ENCODE results near the gene PARD3.
"Not testable (repeated sequence)": the region's sequence is repeated elsewhere in the genome, so short reads cannot be mapped to it uniquely, and the experiment has no call there.

PARD3 gene

DNA sequence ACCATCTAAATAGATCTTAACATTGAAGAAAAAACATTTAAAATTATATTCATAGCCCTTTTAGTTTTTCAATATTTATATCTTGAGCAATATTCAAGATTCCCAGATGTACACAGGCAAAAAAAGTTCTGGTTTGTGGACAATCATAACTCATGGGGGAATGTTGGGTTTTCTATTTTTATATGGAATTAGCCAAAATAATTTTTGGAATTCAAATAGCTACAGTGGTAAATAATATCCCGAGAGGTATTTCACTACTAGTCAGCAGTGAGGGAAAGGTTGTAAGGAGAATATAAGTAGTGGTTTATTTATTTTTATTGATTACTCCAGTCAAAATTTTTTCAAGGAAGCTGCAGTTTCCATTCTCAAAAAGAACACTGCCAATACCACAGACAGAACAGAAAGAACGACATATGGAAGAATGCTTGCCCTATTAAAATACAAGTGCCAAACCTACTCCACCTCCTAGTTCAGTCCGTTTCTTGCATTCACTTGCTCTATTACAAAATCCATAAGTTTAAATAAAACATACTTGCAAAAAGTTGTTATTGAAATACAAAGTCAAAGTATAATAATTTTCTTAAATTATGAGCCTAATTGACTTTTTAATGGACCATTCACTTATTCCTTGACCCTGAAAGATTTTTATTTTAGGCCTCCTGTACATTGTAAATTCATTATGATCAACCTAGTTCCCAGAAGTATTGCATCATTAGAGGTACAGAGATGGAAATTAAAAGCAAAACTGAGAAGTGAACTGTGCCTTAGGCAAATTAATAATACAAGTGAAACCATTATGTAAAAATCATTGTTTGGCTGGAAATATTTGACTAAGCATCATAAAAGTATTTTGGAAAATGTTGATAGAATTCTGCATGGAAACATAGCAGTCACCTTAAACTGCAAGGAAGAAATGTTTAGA lies 533.2 kb downstream of the PARD3 start:
- DNase-seq: no peak

DNA sequence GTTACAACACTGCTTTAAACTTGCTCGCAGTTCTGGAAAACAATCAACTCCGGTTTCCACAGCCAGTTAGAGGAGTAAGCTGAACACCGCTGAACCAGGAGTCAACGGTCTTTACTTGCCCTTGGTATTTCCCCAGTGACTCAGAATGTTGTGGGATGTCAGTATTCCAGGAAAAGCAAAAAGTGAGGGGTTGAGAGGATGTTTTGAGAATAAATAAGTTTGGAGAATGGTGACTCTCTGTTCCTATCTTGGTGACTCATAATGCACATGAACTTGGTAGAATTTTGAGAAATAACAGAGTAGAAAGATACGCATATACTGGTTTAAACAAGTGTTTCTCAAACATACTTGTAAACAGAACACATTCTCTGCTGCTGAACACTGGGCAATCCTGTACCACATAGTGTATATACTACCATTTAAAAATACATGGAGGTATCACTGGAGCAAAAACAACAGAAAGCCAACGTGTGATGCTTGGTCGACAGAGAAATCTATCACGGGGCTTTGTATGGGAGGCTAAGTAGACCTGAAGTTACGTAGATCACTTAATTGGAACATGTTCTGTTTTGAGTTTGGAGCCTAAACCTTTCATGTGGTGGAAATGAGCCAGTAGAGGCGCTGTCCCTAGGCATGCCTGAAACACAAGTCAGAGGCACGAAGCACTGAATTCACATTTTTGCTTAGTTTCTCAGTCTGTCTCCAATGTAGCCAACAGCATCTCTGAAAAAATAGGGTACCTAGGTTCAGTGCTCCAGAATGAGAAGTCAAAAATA lies 534.3 kb downstream of the PARD3 start:
- DNase-seq: no peak

DNA sequence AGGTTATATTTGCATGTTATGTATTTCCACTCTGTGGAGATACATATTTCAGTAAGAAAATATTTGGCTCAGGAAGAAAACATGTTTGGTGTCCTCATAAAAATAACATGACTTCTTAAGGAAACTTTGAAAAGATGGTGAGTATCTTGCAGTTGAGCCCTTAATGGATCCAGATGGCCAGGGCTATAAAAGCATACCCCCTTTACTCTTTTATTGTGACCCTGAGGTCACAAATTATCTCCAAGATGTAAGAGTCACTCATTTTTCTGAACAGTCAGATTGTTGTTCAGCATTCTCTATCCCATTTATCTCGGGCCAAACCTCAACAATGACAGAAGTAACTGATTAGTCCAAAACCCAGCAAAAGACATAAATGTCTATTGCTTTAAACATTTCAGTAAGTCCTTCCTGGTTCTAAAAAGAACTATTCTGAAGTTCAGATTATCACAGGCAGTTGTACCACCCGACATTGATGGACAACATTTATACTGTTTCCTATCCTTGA lies 539.4 kb downstream of the PARD3 start:
- DNase-seq: no peak

DNA sequence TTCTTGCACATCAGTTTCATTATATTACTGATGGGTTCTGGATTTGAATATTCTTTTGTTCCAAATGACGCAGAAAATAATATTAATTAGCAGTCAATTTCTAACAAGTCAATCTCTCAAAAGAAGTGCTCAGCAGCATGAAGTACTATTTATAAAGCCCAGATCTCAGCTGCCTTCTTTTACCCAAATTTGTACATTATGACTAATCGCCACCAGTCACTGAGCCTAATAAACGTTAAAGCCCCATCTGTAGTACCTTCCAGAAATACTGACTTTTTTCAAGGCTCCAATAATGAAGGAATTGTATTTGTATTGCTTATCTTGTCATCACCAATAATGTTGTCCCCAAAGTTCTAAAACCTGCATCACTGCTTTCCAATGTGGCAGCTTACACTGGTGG lies 540.2 kb downstream of the PARD3 start:
- no peak for DNase-seq

DNA sequence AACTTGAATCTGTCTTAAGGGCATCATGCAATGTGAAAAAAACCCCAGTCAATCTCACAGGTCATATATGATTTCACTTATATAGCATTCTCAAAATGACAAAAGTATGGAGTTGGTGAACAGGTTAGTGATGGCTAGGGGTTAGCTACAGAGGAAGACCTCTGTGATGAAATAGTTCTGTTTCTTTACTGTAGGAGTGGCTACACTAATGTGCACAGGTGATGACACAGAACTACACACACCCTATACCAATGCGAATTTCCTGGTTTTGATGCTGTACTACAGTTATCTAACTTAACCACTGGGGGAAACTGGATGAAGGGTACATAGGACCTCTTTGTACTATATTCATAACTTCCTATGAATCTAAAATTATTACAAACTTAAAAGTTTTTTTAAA lies 541.8 kb downstream of the PARD3 start:
- DNase-seq: no peak

DNA sequence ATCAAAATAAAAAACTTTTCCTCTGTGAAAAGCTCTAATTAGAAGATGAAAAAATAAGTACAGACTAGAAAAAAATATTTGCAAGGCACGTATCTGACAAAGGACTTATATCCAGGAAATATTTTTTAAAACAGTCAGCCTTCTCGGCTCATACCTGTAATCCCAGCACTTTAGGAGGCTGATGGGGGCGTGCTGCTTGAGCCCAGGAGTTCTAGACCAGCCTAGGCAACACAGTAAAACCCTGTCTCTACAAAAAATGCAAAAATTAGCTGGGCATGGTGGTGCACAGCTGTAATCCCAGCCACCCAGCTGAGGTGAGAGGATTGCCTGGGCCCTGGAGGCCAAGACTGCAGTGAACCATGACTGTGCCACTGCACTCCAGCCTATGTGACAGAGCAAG lies 542.8 kb downstream of the PARD3 start:
- no peak for DNase-seq

DNA sequence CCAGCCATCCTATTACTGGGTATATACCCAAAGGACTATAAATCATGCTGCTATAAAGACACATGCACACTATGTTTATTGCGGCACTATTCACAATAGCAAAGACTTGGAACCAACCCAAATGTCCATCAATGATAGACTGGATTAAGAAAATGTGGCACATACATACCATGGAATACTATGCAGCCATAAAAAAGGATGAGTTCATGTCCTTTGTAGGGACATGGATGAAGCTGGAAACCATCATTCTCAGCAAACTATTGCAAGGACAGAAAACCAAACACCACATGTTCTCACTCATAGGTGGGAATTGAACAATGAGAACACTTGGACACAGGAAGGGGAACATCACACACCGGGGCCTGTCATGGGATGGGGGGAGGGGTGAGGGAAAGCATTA lies 546.7 kb downstream of the PARD3 start:
- not testable (repeated sequence) for DNase-seq

DNA sequence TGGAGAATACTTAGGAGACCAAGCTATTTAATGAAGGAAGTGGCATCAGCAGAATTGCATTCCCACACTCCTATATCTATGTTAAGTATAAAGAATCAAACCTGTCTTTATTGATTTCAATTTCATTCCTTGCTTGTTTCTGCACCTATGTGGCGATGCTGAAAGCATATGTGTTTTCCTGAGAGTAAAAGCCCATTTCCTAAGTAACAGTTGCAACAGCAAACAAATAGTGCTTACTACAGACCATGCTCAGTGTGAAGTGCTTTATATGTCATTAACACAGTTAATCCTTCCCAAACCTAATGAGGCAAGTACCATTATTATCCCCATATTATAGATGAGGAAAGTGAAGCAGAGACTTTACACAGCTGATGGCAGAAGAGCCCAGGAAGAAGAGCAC lies 552.1 kb downstream of the PARD3 start:
- no peak for DNase-seq

DNA sequence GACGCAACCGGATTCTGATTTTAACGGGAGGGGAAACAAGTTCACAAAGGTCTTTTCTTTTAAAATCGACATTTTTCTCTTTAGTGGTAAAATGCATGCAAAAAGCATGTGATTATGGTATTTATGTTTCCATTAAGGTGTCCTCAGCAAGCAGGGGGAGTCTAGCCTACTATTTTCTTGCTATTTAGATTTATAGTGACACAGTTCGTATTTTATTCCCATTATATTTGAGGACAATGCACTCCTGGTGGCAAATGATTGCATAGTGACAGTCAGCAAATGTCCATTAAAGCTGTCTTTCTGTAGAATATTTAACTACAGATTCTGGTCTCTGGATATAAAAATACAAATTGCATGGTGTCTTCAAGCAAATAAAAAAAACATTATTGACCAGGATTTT lies 554.2 kb downstream of the PARD3 start:
- DNase-seq: no peak

DNA sequence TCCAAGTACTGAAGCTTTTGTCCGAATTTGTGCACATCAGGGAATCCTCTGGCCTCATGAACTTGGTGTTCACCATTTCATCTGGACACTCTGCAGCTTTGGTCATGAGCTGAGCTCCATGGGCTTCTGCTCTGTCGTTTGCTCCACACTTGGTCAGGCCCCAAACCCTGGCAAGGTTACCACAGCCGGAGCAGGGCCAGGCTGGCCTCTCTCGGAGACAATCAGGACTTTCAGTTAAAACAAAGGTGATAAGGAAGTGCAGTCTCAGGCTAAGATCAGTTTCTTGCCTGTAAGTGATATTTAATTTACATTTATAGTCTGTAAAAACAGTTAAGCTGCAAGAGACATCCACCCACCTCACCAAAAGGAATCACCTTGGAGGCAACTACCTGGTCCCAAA lies 558.9 kb downstream of the PARD3 start:
- no peak for DNase-seq

DNA sequence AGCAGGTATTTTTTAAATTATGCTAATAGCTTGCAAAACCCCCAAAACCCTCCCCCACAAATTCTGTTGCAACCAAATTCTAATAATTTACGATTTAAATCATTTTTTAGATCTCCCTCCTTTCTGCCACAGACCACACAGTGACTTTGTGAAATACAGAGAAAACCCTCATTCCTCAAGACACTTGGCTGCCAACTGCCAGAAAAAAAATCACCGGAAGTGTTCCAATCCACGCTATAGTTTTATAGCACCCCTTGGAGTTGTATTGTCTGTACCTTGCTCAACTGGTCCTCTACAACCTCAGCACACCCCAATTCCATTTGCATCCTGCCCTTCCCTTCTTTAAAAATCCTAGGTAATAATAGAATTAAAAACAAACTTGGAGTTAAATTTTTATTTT lies 560.1 kb downstream of the PARD3 start:
- no peak for DNase-seq

DNA sequence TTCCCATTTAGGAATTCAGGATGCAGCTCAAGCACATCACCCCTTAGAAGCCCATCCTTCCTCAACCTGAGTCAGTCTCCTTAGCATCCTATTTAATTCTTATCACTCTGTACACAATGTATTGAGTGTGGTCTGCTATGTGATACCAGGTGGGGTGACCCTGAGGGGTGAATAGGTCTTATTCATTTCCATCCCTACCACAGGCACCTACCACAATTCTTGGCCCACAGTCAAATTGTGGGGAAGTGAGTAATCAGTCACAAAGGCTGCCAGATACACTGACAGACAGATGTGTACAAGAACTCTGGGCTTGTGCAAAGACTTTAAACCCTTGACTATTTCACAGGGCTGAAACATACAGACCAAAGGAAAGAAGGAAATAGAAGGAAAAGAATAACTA lies 560.5 kb downstream of the PARD3 start:
- DNase-seq: no peak

DNA sequence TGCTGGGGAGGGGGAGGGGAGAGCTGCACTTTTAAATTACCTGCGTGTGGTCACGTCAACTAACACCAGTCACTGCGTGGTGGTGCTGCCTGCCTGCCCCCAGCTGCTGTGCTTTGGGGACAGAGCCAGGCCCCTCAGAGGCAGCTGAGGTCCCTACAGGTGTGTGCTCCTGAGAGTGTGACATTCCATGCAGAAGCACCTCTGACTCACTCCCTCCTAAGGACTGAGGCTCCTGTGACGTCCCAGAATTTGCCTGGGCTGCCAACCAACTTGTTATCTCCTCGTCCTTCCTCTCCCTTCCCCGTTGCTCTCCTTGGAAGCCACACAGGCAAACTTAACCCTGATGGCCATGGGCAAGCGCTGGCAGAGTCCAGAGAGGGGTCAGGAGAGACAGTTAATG lies 563.0 kb downstream of the PARD3 start:
- no peak for DNase-seq

DNA sequence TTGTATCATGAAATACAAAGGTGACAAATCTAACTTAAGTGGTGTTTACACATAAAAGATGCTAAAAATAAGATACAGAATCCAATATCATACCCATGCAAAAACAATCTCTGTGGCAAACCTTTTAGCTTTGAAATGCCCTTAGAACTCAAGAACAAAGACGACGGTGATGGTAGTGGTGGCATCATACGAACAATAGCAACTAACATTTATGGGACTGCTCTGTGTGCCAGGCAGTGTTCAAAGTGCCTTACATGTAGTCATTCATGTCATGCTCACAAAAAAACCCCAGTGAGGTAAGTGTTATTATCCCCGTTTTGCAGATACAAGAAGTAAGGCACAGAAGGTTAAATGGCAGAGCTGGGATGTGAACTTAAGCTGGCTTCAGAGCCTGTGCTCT lies 563.9 kb downstream of the PARD3 start:
- DNase-seq: no peak

DNA sequence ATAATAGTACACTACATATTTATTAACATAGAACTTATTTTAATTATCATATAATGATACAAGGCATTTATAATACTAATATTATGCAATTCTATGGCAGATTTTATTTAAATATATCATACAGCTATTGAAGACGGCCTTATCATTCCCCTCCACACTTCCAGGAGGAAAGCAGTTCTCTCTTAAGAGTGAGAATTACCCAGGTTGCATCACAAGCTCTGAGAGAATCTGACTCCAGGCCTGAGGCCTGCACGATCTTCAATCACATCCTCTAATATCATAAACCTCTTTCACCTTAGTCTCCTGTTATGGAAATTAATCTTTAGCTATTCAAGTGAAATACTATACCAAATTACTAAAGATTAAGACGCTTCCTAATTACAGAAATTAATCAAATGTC lies 564.4 kb downstream of the PARD3 start:
- no peak for DNase-seq

DNA sequence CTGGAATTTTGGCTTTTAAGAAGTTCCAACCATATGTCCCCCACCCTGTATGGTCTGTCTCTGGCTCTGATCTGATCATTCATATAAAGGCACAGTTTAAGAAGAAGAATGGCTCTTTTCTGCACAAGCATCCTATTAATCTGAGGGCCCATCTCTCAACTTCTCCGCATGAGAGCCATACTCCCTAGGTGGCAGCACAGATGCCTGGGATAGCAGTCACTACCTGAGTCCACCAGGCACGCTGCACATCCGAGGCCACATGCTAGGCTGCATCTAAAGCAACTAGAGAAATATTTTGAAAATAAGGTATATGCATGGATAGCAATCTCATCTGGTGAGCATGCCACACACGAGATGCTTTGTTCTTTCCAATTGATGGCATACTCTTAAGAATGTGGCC lies 565.5 kb downstream of the PARD3 start:
- no peak for DNase-seq

DNA sequence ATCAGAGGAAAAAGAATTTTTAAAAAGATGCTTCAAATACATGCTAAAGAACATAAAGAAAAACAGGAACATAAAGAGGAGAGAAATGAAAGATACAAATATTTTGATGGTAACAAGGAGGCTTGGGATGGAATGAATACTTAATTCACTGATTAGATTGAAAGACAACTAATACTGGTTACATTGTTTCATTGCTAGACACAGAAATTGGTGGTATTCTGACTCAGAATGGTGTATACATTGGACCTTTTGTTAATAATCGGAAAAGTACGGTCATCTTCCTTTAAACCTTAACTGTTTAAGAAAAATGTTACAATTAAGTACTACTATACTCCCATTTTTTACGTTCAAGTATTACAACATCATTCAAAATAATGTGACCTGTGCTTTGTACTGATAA lies 567.5 kb downstream of the PARD3 start:
- no peak for DNase-seq

DNA sequence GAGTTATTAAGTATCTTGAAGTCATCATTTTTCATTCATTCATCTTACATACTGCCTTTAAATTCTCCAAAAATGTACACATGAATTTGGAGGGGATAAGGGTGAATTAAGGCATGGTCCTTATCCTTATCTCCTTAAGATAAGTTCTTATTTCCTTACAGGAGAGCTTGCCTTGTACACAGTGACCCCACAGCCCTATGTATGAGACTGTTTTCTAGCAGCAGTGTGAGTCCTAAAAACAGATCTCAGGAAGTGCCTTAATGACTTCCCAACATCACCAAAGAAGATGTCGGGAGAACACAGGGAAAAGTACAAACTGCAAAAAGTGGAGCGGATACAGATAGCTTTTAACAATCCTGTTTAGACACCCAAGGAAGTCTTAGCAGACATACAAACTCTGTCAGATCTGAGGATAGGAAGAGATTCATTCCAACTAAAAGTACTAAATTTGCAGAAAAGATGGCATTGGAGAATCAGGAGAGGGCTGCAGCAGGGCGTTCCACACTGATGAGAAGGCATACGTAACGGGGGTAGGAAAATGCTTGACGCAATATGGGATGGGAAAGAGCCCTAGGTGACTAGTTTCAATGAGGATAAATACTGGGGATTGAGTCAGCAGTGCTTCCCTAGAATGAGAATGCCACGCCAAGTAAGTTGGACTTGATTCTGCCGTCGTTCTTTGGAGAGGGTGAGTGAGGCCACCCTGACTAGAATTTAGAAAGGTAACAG lies 570.2 kb downstream of the PARD3 start:
- no peak for DNase-seq

DNA sequence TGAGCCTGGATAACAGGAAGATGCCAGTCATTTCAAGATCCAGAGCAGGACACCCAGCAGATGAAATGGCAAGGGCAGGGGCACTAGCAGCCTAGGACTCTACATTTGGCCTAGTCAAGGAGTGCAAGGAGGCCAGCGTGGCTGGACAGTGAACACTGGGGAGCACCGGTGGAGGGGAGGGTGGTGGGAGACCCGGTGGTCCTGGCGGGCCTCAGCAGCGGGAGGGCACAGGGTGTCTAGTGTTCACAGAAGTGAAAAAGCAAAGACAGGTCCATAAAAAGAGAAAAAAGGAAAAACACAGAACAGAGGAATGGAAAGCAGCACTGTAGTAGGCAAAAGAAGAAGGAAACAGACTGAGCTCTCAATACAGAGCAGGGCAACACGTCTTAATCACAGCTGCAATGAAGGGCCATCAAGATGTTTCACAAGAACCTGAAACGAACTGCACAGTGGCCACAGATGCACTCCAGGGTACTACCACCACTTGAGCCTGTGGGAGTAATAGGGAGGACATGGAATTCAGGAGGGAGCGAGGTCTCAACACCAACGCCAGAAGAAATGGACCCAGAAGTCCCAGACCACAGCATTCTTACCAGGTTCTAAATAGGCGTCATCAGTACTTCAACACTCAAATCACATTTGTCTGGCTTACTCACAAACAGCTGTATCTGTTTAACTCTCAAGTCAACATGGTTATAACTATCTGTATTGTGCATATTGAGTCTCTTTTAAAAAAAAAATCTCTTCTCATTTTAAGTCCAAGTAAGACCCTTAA lies 573.7 kb downstream of the PARD3 start:
- DNase-seq: no peak

DNA sequence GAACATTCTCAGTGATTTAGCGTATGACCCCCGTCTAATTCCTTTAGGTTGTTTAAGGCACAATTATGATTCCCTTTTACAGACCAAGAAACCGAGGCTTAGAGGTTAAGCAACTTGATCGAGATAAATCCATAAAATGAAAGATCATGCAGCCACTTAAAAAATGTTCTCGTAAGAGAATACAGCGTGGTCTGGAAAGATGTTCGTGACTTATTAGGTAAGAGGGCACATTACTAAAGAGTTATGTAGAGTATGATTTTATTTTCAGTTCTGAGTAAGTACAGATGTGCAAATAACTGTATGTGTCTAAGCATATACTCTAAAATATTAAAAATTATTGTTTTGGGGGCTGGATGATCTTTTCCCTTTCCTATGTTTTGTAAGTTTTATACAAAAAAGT lies 575.1 kb downstream of the PARD3 start:
- DNase-seq: no peak

DNA sequence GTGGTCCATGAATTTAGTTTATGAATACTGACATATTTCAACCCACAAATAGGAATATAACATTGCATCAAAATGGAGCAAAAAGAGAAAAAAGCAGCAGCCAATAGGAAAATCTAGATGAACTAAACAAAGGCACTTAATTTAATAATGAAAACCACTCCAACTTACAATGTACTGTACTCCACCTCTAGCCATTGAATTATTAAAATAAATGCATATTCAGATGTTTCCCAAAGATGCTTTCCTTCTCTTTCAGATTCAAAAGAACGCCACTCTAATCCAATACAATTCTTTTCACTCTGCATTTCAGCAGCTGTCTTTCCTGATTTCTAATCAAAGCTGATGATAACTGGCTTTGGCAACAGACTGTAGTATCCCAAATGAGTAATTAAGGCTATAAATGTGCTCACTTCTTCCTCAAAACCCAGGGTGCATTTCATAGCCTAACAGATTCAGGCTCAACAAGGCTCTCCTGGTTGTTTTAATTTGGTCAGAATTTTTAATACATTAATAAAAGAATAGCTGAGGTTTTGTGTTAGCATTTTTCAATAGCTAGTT lies 577.1 kb downstream of the PARD3 start:
- no peak for DNase-seq

DNA sequence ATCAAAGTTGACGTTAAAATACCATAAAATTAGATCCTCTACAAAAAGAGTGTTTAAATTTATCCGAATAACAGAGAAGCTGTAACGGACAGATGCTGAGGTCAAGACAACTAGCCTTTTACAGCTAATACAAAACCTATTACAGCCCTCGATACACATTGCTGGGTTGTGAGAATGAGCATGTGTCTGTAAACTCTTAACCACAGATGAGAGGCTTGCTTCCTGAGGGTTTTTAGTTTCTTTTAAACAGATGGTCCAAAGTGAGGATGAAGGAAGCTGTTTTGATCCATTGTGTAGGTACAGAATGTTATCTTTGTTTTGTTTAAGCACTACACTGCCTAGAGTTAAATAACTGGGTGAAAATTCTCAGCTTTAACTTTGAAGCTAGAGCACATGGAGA lies 578.2 kb downstream of the PARD3 start:
- DNase-seq: no peak

Measured in right hindlimb (tissue), 1 donor.